Omental fat pad (tissue), 4 donors: ENCODE measurements around the gene CAD. TPM values are rescaled to one million over a fixed set of nuclear protein-coding genes. Genes with fewer than 3 reads are reported as not detected.

Source experiments
- ATAC-seq: fragments of 150-250 bp; one replicate; pipeline ENCODE4 v1.9.1; 2016; ENCODE audit warnings: mild to moderate bottlenecking, moderate library complexity; ENCODE audit not compliant: low FRiP score
- DNase-seq: peaks from one replicate; pipeline ENCODE4 v3.0.0-alpha.2; 2019; ENCODE audit warnings: low spot score
- total RNA-seq, 4 donors: library from RNA; depleted of rRNA; stranded (reverse); fragments of >200 nt; gene quantifications; one replicate each; pipeline ENCODE4 v1.1.0, GENCODE V29; 2016
- TF ChIP-seq, protein P1 (sequence below), 3 donors: fragments of 450-650 bp; IDR thresholded peaks; one replicate each; pipeline ENCODE4 v1.5.1; 2016 to 2017; ENCODE audit warnings: antibody characterized with exemption in 3 of 3, mild to moderate bottlenecking in 3 of 3, moderate library complexity in 2 of 3

The CAD gene
- total RNA-seq, 4 donors from 2014 or later, result 14.6 to 29.3 (median 24.7) TPM

DNA sequence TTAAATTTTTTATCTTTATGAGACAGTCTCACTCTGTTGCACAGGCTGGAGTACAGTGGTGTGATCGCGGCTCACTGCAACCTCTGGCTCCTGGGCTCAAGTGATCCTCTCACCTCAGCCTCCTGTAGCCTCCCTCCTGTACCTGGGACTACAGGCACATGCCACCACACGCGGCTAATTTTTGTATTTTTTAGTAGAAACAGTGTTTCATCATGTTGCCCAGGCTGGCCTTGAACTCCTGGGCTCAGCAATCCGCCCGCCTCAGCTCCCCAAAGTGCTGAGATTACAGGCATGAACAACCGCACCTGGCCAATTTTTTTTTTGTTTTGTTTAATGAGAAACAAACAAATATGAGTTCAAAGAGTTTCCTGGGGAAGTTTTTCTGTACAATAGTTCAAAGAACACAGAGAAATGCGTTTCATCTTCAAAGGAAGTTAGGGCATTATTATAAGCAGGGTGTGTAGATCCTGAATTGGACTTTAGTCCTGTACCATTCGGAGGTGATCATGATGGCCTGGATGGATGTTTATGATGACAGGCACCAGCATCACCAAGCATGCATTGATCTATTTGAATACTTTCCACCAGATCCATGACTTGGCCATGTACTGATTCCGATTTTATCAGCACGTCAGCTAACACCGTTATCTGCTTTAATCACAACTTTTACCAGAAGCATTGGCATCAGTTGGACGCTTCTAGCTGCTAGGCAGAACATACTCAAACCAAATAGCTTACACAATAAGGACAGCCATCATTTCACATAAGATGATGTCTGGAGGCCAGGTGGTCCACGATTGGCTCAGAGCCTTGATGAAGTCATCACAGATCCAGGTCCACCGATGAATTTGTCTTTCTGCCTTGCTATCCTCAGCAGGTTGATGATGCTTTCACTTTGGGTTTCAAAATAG, 39.5 kb upstream of the CAD start:
- TF ChIP-seq, protein P1, sequence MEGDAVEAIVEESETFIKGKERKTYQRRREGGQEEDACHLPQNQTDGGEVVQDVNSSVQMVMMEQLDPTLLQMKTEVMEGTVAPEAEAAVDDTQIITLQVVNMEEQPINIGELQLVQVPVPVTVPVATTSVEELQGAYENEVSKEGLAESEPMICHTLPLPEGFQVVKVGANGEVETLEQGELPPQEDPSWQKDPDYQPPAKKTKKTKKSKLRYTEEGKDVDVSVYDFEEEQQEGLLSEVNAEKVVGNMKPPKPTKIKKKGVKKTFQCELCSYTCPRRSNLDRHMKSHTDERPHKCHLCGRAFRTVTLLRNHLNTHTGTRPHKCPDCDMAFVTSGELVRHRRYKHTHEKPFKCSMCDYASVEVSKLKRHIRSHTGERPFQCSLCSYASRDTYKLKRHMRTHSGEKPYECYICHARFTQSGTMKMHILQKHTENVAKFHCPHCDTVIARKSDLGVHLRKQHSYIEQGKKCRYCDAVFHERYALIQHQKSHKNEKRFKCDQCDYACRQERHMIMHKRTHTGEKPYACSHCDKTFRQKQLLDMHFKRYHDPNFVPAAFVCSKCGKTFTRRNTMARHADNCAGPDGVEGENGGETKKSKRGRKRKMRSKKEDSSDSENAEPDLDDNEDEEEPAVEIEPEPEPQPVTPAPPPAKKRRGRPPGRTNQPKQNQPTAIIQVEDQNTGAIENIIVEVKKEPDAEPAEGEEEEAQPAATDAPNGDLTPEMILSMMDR (IDR thresholded peaks at IDR 0.05), result no peak
- ATAC-seq (no peak), DNase-seq (no peak)

DNA sequence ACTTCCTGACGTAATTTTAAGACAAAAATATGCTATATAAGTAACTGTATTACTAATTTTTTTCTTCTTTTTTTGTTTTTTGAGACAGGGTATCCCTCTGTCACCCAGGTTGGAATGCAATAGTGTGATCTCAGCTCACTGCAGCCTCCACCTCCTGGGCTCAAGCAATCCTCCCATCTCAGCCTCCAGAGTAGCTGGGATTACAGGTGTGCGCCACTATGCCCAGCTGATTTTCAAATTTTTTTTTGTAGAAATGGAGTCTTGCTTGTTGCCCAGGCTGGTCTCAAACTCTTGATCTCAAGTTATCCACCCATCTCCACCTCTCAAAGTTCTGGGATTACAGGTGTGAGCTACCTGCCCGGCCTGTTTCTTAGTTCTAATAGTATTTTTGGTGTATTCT, 38.7 kb upstream of the CAD start:
- no peak for DNase-seq
- TF ChIP-seq, protein P1 (IDR thresholded peaks at IDR 0.05), result no peak
- no peak for ATAC-seq

DNA sequence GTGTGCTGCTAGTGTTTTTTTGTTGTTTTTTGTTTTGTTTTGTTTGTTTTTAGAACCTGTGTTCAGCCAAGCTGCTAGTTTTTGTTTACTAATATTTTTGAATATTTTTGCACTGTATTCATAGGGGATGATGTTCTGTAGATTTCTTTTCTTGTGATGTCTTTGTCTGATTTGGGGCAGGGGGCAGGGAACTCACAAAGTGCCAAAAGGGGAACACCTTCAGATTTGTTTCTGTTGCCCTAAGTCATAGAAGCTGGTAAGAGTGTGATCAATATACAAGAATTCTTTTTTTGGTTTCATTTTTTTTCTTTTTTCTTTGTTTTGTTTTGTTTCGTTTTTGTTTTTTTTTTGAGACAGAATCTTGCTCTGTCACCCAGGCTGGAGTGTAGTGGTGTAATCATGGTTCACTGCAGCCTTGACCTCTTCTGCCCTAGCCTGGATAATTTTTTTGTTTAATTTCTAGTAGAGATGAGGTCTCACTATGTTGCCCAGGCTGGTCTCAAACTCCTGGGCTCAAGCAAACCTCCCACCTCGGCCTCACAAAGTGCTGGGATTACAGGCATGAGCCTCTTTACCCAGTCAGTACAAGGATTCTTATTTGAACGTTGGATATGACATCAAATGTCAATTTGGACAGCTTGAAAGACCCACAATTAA, 37.7 kb upstream of the CAD start:
- TF ChIP-seq, protein P1 (IDR thresholded peaks at IDR 0.05), result no peak
- no peak for DNase-seq
- ATAC-seq, result no peak

DNA sequence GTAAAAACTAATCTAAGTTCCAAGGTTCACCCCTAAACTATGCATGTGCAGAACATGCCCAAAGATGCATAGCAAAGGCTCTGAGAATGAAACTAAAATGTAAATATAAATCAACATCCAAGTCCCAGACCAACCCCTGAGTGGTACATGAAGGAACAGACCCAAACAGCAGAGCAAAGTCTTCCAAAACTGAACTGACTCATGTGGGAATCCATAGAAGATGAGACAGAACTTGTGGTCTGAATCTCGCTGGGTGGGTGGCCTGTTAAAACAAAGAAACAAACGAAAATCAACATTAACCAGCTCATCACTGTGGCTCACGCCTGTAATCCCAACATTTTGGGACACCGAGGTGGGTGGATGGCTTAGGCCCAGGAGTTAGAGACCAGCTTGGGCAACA, 34.8 kb upstream of the CAD start:
- ATAC-seq, result no peak
- TF ChIP-seq, protein P1 (IDR thresholded peaks at IDR 0.05), result no peak
- DNase-seq, result no peak

DNA sequence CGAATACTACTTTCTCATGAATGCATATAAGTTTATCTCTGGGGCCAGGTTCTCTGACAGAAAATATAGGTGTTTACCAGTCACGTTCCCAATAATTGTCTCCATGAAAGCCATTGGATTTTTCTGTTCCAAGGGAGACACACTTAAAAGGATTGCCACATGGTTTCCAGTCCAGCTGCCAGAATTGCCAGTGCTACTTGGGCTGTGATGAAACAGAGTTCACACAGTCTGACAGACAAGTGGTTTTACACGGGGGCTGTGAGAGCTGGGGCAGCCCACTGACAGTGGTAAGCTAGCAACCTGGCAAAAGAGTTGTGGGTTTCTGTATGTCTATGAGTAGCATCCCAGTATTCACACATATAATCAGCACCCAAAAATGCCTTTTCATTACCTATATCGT, 33.1 kb upstream of the CAD start:
- no peak for ATAC-seq

DNA sequence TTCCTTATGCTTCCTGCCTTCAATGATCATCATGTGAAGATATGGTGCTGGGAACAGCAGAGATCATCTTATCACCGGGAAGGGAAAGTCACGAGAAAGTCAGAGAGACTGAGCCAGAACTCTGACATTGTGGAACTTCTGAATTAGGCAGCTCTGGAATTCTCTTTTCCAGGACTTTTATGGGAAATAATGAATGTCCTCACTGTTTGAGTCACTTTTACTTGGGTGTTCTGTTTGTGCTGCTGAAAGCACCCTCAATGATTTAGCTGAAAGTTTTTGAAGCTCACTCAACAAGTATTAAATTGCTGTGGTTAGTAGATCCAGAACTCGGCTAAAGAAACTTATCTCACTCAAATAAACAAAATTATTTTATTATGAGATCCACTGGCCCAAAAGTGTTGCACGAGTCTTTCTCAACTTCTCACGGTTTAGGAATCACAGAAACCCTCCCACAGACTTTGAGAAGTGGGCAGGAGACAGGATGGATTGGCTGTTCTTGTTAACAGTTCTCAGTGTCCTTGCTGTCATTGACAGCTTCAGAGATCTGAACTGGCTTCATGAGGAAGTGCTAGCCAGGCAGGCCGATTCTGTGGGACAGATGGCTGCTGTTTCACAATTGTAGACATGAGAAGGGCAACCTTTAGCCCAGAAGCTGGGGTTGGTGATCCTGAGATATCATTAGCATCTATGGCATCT, 31.7 kb upstream of the CAD start:
- TF ChIP-seq, protein P1 (IDR thresholded peaks at IDR 0.05), result no peak
- ATAC-seq (peak; percentile 76), DNase-seq (no peak)

More for the DNA sequence above, 33.1 kb upstream of the CAD start:
- TF ChIP-seq, protein P1 (IDR thresholded peaks at IDR 0.05), result no peak
- no peak for DNase-seq
